D721Med (cell line): ENCODE results near the gene ZBTB32.

Source experiments
- DNase-seq: peaks from one replicate; pipeline ENCODE4 v3.0.0; 2011; ENCODE audit warnings: low spot score; ENCODE audit not compliant: insufficient read length
- FAIRE-seq: peaks from 2 replicates; lab custom pipeline; 2011; peaks lifted over from hg19 to GRCh38; lab: Jason Lieb, UNC
- CTCF ChIP-seq: IDR thresholded peaks from 2 replicates; pipeline ENCODE4 v1.5.1; 2012; ENCODE audit warnings: mild to moderate bottlenecking, control low read depth; ENCODE audit not compliant: insufficient read depth; ENCODE audit errors: missing control alignments

Gene ZBTB32

GRCh38 chr19:35712567-35713505 lies 8.5 kb downstream of the ZBTB32 start:
- DNase-seq (no peak), FAIRE-seq (no peak)
- TF ChIP-seq CTCF: no peak

- FAIRE-seq: no peak
- TF ChIP-seq CTCF: no peak
- DNase-seq: no peak
These were observed 9.1 kb downstream of the ZBTB32 start for GRCh38 chr19:35713506-35713850.

- TF ChIP-seq CTCF: no peak
- DNase-seq (no peak), FAIRE-seq (no peak)
These were observed 9.6 kb downstream of the ZBTB32 start for GRCh38 chr19:35713904-35714495.

GRCh38 chr19:35714601-35715354 lies 10.4 kb downstream of the ZBTB32 start:
- no peak for FAIRE-seq
- DNase-seq: no peak
- no peak for TF ChIP-seq CTCF

- TF ChIP-seq CTCF: no peak
- FAIRE-seq (no peak), DNase-seq (no peak)
These were observed 11.0 kb downstream of the ZBTB32 start for GRCh38 chr19:35715355-35715809.

- FAIRE-seq (no peak), DNase-seq (no peak)
- TF ChIP-seq CTCF: no peak
These were observed 11.8 kb downstream of the ZBTB32 start for GRCh38 chr19:35715981-35716800.
